ENCODE measurements around the gene KCTD10. TPM values are rescaled to one million over a fixed set of nuclear protein-coding genes. Genes with fewer than 3 reads are reported as not detected.

Gene KCTD10
- total and polyA plus RNA-seq, 2 of the 13 experiments (the other 11 are each of a cell fraction or from before 2014, with no cell fraction given), result 6.9 to 25.4 TPM

- BruUV-seq (replicated peaks), result no TSS peak
- no peak for ATAC-seq
- no peak for DNase-seq (ENCODE audit: low spot score)
- no peak overlapping the region for H3K4me3 ChIP-seq (replicated peaks in 1 of 3; ENCODE audit: insufficient read depth in 1 of 3, low read depth in 2 of 3, low read length in 3 of 3)
- in situ Hi-C loops (cut with HindIII; ENCODE audit: extremely low pct_ligation_motif_present, low pct_unique_long_range_greater_than_20kb), result no loop called here
- intact Hi-C loops (cut with micrococcal nuclease; ENCODE audit: unreplicated experiment), result no loop called here
- ChIA-PET POLR2A (no interaction called here), CTCF (ENCODE audit: low intra/inter-chr PET ratio, low total read pairs) (no interaction called here)
- no peaks in the 10 kb centered on the region for H4K20me1 ChIP-seq (ENCODE audit: insufficient read depth, low read length)
- no peaks in the 10 kb centered on the region; a peak in 1 of 5 replicates for H3K27me3 ChIP-seq (ENCODE audit: control insufficient read depth in 1 of 2, insufficient read depth in 2 of 2, low read length in 2 of 2)
- no peak overlapping the region for H3K27ac ChIP-seq (ENCODE audit: extremely low read length, insufficient read depth, low read length)
- H2AFZ ChIP-seq (ENCODE audit: low read length), result no peak overlapping the region
- 9% methylated on average over 4 of the region's 4 CpGs for WGBS (ENCODE audit: low lambda C conversion rate)
- H3K79me2 ChIP-seq (ENCODE audit: insufficient read depth, low read length), result no peaks in the 10 kb centered on the region
- H3K4me1 ChIP-seq (ENCODE audit: insufficient read depth, low read length), result no peaks in the 10 kb centered on the region
- no peaks in the 10 kb centered on the region for H3K36me3 ChIP-seq (replicated peaks in 1 of 2; ENCODE audit: control insufficient read depth in 1 of 2, insufficient read depth in 2 of 2, low read length in 2 of 2)
- no peak overlapping the region for H3K4me2 ChIP-seq (ENCODE audit: low read depth, low read length)
- FAIRE-seq, result no peak
- no peak overlapping the region for H3K9ac ChIP-seq (ENCODE audit: insufficient read depth, low read depth, low read length)
- no peaks in the 10 kb centered on the region for H3K9me3 ChIP-seq (ENCODE audit: low read length)
- TF ChIP-seq ZNF776 (CRISPR knock-in tag; IDR thresholded peaks at IDR 0.05) (no peak), BATF2 (CRISPR knock-in tag; IDR thresholded peaks at IDR 0.05) (no peak), NFAT5 (CRISPR knock-in tag; IDR thresholded peaks at IDR 0.05) (no peak), SP5 (CRISPR knock-in tag; IDR thresholded peaks at IDR 0.05; ENCODE audit: borderline replicate concordance, low read depth) (no peak), HMGXB4 (CRISPR knock-in tag; IDR thresholded peaks at IDR 0.05; ENCODE audit: borderline replicate concordance in 1 of 2, low read depth in 1 of 2) (no peak), JUN (CRISPR knock-in tag; IDR thresholded peaks at IDR 0.05) (no peak), PHF21A (CRISPR knock-in tag; IDR thresholded peaks at IDR 0.05) (no peak), ZNF33B (CRISPR knock-in tag; IDR thresholded peaks at IDR 0.05) (no peak), ZNF605 (CRISPR knock-in tag; IDR thresholded peaks at IDR 0.05) (no peak), ZNF138 (CRISPR knock-in tag; IDR thresholded peaks at IDR 0.05; ENCODE audit: low read depth) (no peak), ZBTB3 (CRISPR knock-in tag; IDR thresholded peaks at IDR 0.05; ENCODE audit: borderline replicate concordance, low read depth) (no peak), FUBP1 (CRISPR knock-in tag; IDR thresholded peaks at IDR 0.05; ENCODE audit: borderline replicate concordance) (no peak), MAFF (IDR thresholded peaks at IDR 0.05; ENCODE audit: low read depth, low read length) (peak; percentile 62)
Measured at GRCh38 chr12:109418848-109419480, 58.1 kb downstream of the KCTD10 start.

Measured in HepG2 (cell line).